GM18519 (cell line): ENCODE results near the gene SLC23A1.
A peak's percentile ranks its signal among the peaks of the same experiment; 100 is the strongest.
"Not testable (repeated sequence)": the region's sequence is repeated elsewhere in the genome, so short reads cannot be mapped to it uniquely, and the experiment has no call there.

Source experiments
- ATAC-seq: cut with Tn5 transposase; IDR thresholded peaks from one replicate; pipeline ENCODE4 v1.9.1; 2021; ENCODE audit warnings: mild to moderate bottlenecking, moderate library complexity; ENCODE audit not compliant: unreplicated experiment, low FRiP score

The SLC23A1 gene

DNA sequence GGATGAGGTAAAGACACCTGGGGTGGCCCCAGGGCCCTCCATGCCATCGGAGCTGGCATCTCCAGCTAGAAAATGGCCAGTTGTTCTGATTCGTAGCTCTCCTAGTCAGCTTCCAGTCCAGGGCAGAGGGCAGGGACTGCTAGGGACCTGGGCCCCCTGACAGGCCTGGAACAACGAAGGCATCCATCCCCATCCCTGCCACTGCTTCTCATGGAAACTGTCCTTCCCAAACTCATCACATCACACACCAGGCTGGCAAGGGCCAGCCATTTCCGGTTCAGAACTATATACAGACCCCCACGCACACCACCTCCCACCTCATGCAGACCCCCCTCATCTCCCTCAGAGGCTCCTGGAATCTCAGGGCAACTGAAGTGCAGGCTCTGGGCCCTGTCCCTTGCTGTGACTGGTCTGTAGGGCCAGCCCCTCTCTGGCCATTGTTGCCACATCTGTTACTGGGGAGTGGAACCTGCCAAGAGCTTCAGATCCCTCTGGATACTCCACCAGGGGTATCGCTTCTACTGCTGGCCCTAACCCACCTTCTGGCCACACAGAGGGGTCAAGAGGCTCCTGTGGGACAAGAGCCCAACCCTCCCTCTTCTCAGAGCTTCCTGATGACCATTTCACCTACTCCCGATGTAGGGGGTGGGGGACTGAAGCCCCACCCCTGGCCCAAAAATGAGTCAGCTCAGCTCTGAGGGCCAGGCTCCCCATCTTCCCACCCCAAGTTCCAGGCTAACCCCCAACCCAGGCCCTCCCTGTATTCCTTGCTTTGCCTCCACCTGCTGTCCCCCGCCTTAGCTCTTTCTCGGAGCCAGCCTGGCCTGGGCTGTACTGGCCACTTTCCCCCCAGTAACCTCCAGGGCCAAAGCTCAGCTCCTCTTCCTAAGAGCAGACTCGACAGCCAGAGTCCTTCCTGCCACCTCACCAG lies 7.8 kb upstream of the SLC23A1 start:
- ATAC-seq = no peak

DNA sequence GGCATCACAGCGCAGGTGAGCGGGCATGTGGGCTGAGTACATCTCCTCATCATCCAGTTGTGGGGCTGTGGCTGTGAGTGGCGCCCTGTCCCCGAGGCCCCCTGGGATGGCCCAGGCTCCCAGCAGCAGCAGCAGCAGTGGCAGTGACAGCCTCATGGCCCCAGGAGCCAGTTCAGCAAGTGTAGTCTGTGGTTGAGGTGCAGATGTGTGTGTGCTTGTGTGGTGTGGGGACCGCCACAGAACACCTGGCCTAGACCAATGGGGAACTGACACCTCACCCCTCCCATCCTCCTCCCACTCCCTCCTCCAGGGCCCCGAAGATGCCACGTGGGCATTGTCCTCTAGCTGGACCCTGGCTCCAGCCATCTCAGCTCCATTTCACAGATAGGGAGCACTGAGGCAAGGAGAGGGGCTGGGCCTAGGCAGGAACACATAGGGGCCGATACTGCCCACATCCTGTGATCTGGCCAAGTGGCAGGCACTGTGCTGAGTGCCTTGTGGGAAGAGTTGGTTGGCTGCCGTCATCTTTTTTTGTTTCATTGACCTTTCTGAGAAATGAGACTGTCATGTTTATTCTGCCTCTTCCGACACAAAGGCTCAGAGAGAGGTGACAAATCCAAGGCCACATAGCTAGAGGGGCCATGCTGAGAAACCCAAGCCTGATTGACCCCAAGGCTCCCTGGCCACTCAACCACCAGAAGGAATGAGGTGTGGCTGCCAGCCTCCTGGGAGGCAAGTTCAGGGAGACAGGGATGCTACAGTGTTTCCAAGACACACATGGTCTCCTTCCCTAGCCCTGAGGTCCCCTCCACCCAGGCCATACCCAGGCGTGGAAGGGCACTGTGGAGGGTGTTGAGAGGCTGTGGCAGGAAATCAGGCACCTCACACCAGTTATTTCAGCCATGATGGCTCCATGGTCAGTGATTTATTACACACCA lies 6.9 kb upstream of the SLC23A1 start, which contains the start of gene MZB1:
MZB1 (minus strand) TSS at position 213 of the 938 bp plus-strand sequence; CDS start at position 156, 57 bp downstream.
- ATAC-seq = peak; percentile 24

DNA sequence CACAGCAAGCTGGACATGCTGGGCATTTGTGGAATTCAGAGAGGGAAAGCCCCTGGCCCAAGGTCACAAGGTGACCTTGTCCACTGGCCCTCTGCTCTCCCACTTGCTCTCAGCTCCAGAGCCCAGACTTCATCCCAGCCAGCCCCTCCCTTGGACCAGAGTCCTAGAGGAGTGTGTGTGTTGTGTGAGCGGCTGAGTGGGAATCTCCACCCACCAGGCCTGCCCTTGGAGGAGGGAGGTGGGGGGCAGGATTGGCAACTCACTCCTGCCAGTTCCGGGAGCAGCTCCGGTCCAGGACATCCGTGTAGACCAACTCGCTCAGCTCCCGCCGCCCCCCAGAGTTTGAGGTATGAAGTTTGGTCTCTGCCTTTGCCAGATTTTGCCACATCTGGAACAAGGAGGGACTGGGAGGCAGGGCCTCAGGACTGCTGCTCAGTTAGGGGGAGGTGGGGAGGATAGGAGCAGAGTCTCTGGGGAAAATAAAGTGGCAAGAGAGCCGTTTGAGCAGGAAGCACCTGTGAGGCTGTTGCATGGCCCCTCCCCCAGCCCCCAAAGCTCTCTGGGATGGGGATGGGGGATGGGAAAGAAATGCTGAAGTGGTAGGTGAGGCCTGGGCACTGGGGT lies 5.2 kb upstream of the SLC23A1 start:
- no peak for ATAC-seq

DNA sequence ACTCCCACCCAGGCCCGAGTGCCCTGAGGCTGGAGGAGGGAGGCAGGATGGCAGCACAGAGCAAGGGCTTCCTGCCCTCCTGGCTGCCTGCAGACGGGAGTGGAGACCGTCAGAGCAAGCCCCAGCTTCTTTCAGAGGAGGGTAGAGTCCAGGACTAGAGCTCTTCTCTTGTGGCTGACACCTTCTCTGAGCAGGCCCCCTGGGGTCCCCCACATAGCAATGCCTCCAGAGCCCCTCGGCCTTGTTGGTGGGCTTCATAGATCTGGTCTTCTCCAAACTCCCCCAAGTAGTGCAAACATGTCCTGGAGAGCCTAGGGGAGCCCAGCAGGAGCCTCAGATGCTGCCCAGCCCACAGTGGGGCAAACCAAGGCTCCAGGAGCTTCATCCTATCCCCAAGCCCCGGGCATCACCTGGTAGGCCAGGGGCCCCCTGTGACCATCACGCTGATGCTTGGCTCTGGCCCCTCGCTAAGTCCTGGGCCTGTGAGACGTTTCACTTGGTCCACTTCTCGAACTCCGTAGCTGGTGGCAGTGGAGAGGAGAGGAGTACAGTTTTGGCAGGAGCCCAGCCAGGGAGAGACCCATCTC lies 4.6 kb upstream of the SLC23A1 start:
- ATAC-seq = no peak

DNA sequence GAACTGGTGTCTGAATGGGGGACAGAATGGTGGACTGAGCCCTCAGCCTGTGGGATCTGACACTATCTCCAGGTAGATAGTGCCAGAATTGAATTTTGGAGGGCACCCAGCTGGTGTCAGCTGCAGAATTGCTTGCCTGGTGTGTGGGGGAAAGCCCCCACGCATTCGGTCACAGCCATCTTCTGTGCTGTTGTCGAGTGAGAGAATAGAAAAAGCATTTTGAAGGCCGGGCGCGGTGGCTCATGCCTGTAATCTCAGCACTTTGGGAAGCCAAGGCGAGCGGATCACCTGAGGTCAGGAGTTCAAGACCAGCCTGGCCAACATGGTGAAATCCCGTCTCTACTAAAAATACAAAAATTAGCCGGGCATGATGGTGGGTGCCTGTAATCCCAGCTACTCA lies 3.9 kb upstream of the SLC23A1 start:
- ATAC-seq = not testable (repeated sequence)

DNA sequence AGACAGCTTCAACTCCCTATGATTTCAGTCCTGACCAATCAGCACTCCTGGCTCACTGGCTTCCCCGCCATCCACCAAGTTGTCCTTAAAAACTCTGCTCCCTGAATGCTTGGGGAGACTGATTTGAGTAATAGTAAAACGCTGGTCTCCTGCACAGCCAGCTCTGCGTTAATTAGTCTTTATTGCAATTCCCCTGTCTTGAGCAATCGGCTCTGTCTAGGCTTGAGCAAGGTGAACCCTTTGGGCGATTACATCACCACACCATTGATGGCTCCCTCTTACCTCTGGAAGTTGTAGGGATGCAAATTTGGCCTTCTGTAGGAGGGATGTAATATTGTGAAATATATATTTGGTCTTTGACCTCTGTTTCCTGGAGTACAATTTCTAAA lies 2.9 kb upstream of the SLC23A1 start:
- ATAC-seq = no peak

DNA sequence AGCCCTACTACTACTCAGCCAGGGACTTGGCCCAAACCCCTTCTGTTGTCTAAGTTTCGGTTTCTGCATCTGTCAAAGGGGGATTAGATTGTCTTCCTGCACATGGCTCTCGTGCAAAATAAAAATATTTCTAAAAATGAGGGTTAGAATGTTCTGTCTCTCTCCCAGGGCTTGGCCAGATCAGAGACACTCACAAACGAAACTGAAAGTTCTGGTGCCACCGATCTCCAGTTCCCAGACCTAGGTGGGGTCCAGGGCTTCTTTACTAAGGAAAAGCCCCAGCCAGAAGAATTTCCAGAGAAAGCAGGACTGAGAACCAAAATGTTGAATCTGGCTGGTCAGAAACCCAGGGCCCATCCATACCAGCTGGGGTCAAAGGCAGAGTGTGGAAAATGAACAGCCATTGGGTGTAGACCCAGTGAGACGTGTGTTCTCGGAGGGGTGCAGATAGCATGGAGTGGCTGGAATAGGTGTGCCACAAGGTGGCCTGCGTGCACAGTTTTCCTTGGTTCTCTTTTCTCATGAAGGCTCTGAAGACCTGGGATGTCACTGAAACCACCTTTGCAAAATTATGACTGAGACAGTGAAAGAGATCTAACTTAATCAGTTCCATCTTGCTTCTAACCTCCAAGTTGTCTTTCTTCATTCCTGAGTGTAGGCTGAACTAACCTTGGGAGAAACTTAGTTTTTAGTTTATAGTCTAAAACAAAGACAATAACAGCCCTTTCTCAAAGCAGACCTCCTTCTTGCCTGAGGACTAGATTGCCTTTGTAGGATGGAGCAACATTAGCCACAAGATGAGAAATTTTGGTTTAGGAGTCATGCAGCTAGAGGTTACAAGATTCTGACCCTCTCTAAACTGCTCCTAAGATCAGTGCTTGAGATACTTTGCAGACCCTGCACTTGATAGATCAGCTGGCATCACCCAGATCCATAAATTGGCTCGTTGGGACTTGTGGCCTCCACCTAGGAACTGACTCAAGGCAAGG lies 2.3 kb upstream of the SLC23A1 start:
- ATAC-seq = no peak

DNA sequence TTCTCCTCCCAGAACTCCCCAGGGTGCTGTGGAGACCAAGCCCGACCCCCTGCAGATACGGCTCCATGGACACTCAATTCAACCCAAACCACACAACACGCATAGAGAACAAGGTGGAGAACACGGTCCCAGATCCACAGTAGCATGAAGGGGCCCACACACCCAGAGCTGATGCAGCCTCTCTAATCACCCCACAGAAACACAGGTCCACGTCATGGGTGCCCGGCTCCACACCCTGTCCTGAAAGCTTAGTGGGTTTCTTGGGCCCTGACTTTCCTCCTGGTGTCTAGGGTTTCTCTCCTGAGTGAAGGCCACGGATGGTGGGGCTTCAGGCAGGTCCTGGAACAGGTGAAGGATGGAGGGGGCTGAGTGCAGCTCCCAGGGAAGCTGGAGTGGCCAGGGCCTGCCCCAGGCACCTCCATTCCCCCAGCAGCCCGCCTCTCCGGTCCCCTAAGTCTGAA lies 1.5 kb upstream of the SLC23A1 start:
- ATAC-seq = no peak

DNA sequence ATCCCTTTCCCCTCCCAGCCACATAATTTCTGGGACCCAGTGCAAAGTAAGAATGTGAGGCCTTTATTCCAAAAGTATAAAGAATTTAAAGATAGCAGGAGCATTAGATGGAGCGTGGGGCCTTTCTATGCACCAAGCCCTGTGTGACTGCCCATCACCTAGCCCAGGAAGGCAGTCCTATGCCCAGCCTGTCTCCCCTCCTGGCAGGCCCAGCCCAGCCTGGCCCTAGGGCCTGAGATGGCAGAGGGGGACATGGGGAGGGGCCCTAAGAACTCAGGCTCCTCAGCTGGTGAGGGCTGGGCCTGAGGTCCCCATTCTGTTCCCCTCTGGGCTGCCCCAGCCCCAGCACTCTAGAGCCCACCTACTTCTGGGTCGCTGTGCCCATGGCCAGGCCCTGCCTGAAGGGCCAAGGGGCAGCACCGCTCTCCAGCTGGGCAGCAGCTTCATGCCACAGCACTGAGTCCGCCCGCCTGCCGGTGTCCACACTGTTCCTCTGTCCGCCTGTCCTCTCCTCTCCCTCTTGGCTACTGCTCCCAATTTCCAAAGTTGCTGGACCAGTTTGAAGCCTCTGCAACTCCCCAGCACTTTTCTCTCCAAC lies 995 bp upstream of the SLC23A1 start:
- no peak for ATAC-seq

DNA sequence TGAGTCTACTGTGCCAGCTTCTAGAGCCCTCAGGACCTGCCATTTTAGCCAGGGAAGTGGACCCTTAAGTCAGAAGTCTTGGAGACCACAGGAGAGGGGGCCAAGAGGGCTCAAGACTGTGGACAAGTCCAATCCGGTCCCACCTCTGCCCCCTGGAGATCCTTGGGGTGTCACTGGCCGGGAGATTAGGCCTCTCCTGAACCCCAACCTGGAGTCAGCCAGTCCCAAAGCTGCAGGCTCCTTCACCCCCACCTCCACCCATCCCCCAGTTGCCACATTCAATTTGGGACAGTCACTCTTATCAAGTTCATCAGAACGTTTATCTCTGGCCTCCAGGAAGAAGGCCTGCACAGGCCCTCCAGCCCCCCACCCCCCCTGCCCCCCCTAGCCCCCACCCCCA lies 290 bp downstream of the SLC23A1 start:
- no peak for ATAC-seq

DNA sequence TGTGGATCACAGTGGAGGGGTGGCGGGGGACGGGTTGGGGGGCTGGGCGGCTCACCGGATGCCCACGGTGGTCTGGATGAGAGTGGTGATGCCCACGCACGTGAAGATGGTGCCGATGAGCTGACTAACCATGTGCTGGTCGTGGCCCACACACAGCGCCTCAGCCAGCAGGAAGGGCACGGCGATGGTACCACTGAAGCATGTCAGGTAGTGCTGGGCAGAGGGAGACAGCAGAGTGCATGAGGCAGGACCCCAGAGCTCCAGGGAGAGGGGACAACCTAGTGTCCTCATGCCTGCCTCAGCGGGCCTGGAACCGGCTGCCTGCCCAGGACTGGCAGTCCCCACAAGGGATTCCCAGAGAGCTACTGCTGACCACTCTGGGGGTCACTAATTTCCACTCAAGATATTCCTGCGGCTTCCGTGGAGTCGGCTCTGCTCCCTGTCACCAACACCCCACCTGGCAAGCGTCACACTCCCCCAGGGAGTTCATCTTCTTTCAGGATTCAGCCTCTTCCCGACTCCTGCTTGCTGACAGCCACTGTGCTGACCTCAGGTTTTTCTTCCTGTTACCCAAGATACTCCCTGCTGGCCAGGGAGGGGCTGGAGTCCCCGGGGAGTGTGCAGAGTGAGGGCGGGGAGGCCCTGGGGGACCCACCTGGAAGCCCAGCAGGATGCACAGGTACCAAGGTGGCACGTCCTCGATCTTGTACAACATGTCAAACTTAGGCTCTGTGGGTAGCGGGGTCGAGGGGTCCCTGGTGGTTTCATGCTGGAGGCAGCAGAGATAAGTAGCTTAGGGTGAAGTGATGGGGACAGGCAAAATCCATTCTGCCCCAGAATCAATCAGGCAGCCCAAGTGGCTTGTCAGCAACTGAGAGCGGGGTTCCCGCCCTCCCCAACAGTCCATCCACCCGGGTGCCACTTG lies 998 bp downstream of the SLC23A1 start:
- ATAC-seq = no peak

DNA sequence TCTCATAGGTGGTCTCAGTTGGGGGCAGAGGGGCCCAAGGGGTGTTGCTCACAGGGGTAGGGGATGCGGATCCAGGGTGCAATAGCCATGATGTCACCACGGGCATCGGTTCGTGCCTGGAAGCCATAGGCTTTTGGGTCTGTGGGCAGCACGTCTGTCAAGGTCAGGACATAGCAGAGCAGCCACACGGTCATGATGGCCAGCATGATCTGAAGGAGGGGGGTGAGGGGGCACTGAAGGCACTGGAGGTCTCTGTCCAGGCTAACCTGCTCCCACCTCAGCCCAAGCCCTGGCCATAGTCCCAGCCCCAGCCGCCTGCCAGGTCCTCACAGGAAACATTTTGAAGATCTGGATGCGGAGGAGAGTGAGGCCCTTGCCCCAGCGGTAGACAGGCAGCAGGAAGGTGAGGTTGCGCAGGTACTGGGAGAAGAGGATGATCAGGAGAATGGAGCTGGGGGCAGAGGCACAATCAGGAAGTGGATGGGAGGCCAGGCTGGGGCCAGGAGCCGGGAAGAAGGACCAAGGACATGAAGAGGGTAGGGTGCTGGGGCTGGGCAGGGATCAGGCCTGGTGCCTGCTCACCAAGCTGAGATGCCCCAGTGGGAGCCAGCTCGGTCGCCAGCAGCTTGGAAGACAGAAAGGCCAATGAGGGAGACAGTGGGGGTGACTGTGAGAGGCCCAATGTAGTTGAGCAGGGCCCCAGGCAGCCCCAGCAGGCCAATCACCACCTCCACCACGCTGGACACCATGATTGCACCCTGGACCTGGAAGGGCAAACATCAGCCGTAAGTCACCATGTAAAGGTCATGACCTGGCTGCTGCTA lies 3.3 kb downstream of the SLC23A1 start:
- ATAC-seq = no peak

DNA sequence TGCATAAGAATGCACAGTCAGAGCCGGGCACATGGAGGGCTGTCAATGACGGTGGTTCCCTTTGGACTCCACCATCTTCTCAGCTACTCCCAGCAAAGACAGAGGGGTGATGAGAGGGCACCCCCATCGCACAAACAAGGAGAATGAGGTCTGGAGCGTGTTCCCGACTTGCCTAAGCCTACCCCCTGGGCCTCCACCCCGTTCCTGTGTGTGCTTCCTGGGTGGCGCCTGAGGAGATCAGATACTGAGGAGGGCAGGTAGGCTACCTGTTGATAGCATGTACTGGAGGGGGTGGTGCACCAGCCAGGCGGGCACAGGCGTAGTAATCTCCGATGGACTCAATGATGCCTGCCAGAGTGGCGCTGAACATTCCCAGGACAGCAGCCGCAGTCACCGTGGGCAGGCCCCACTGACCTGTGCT lies 4.1 kb downstream of the SLC23A1 start:
- no peak for ATAC-seq

DNA sequence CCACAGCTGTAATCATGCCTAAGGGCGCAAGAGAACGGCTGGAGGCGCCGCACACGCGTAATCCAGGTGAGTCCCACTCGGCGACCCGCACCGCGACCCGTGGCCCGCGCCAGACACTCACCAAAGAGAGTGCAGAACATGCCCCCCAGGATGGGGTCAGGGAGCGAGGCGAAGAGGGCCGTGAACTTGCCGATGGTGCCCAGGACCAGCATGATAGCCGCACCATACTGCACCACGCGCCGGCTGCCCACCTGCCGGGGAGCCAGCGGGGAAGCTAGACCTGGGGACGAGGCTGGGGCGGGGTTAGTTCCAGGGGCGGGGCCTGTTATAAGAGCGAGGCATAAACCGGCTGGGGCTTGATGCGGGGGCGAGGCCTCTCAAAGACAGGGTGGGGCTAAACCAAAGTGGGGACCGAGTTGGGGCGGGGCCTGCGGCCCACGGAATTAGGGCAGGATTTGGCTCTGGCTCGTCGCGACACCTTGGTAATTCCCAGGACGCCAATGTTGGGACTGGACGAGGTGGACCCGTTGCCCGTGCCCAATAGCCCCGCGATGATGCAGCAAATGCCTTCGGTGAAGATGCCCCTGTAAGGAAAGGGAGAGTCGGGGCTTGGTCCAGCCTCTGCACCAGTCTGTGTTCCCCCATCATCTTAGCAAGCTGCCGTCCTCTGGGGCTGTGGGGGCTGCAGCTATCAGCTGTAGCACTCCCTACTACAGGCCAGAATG lies 4.8 kb downstream of the SLC23A1 start:
- no peak for ATAC-seq

DNA sequence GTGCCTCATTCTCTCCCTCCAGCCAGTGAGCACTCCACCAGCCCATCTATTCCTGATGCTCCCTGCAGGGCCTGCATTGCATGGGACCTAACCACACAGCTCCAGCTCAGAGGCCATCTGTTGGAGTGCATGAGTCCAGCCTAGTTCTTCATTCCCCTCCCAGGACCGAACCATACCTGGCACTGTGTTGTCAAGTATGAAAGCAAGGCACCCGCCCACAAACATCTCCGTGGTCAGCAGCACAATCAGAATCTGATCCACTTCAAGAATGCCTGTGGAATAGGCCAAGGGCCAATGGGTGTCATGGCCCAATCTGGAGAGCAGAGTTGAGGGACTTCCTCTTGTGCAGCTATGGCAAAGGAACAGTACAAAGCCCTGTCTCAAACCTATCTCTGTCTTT lies 5.9 kb downstream of the SLC23A1 start:
- no peak for ATAC-seq

DNA sequence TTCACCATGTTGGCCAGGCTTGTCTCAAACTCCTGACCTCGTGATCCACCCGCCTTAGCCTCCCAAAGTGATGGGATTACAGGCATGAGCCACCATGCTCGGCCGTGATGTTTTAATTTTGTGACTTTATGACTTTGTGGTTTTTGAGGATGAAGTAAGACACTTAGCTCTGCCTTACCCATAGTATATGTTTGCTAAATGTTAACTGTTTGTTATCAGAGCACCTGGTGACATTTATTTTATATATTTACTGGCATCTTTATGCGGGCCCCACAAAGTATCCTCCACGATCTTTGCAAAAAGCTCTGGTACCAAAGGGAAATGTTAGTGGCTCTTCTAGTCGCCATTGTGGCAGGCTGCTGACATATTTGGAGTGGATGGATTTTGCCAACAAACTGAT lies 6.7 kb downstream of the SLC23A1 start:
- no peak for ATAC-seq
